ENCODE measurements around the gene GALNT8. TPM values are rescaled to one million over a fixed set of nuclear protein-coding genes. Genes with fewer than 3 reads are reported as not detected.
A peak's percentile ranks its signal among the peaks of the same experiment; 100 is the strongest.
"Not testable (repeated sequence)": the region's sequence is repeated elsewhere in the genome, so short reads cannot be mapped to it uniquely, and the experiment has no call there.

Gene GALNT8
- polyA plus RNA-seq, 10 donors, result 4.1 to 5.8 (median 5.0) TPM

DNA sequence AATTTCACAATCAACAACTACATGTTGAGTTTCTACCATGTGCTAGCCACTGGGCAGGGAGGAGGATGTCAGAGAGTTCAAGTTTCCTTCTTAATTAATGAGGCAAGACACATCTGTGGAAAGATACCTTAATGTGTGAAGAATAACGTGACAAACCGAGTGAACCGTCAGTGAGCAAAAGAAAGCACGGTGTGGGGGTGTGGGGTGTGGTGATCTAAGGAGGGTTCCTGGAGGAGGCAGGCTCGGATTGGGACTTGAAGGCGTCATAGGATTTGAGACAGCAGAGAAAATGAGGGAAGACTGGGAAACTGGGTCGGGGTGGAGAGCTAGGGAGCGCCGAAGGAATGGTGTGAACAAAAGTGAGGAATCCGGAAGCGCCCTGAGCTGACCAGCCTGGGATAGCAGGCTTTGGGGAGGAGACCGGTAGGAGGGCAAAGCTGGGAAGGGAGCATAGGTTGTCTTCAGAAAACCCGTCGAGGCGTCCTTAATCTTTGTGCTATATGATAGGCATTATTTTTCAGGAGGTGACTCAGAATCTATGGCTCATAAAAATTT is 22.3 kb downstream of the GALNT8 start:
- DNase-seq, result no peak

DNA sequence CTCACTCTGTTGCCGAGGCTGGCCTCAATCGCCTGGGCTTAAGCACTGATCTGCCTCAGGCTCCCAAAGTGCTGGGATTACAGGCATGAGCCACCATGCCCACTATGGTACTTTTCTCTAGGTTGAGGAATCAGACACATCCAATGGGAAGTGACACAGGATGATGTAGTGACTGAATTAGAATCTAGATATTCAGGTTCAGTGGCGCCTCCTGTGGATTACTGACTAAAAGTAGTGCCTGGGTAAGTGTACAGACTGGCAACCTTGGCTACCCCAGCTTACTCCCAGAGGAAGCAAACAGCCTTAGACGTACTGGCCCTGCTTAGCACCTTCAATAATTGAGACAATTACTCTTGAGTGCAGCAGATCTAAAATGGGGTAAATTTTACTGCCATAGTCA is 22.8 kb downstream of the GALNT8 start:
- DNase-seq, result no peak

DNA sequence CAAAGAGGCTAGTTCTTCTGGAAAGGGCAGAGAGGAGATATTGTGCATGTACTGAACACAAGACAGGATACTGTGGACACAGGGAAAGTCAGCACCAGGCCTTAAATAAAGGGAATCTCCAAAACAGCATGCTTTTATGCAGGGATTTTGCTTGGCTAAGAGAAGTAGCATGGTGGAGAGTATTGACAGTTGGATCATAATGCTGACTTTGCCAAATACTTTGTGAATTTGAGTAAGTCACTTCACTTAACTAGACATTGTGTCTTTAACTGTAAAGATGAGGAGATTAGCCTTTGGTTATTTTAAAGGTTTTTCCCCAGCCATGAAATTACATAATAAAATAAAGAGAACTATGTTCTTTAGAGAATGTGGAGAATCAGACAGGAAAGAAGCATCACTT is 24.5 kb downstream of the GALNT8 start:
- DNase-seq, result no peak

DNA sequence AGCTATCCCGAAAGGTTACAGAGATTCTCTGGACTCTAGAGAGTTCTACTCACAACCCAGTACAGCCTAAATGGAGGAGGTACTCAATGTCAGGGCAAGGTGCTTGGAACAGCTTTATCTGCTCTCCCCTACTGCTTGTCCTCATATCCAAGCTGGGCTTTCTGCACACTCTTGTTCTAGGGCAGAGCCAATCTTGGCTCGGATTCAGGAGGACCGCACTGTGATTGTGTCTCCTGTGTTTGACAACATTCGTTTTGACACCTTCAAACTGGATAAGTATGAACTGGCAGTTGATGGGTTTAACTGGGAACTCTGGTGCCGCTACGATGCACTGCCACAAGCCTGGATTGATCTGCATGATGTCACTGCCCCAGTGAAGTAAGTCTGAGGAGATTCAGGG is 25.0 kb downstream of the GALNT8 start:
- no peak for DNase-seq

DNA sequence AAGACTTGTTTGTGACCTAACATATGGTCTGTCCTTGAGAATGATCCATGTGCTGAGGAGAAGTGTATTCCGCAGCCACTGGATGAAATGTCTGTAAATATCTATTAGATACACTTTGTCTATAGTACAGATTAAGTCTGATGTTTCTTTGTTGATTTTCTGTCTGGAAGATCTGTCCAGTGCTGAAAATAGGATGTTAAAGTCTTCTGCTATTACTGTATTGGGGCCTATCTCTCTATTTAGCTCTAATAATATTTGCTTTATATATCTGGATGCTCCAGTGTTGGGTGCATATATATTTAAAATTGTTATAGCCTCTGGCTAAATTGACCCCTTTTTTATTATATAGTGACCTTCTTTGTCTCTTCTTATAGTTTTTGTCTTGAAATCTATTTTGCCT is 31.5 kb downstream of the GALNT8 start:
- DNase-seq, result not testable (repeated sequence)

DNA sequence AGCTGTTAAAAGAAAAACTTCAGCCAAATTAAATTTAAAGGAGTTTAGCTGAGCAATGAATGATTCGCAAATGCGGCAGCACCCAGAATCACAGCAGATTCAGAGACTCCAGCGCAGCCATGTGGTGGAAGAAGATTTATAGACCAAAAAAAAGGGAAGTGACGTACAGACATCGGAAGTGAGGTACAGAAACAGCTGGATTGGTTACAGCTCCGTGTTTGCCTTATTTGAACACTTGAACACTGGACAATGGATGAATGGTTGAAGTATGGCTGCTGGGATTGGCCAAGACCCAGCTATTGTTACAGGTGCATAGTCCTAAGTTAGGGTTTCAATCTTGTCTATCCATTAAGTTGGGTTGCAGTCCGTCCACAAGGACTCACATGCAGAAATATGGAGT is 42.6 kb downstream of the GALNT8 start:
- no peak for DNase-seq

DNA sequence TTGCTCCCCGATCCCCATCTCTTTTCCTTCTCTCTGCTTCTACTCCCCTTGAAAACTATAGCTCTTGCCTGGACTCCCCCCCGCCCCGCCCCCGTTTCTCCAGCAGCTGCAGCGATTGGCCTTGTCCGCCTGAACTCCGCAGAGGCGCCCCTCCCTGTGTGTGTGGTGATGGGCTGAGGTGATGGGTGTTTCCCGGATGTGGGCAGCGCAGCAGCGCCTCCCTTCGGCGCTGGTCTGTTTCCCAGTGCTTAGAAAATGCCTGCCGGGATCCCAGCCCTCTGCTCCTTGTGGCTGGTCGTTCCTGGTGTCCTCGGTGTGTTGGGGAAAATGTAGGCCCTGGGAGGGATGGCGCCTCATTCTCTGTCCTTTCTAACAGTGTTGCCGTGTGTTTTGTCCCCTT is 43.3 kb downstream of the GALNT8 start:
- DNase-seq, result peak in 2 of 3 donors; percentile 34 to 61

DNA sequence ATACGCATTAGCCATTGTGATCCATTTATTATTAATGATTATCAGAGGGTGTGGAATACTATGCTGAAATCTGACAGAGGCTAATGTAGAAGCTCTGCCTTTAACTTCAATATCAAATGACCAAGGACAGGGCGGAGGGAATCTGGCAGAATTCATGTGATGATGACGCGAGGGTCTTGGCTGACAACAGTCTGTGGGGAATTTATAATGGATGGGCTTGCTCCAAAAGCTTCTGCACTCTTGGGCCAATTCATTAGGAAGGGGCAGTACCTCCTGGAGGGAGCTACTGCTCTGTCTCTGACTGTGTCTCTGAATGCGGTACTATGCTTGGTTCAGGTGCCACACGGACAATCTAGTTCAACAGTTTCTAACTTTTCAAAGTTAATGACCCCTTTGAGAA is 46.2 kb downstream of the GALNT8 start:
- peak; percentile 59 to 86 (median 73) for DNase-seq

DNA sequence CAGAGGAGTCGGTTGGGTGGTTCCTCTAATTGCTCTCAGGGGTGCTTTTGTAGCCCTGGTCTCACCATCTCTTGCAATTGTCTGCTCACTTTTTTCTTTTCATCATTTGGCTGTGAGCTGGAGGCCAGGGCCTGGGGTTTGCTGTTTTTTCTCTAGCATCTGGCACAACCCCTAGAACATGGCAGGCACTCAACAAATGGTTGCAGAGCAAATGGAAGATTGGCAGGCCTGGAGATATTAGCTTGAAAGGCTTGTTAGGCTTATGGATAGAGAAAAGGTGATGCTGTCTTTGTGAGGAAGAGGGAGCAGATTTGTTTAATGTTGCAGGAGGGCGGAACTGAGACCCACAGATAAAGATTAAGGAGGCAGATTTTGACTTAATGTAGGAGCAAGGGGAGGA is 47.0 kb downstream of the GALNT8 start:
- DNase-seq, result peak in 1 of 3 donors; percentile 34

DNA sequence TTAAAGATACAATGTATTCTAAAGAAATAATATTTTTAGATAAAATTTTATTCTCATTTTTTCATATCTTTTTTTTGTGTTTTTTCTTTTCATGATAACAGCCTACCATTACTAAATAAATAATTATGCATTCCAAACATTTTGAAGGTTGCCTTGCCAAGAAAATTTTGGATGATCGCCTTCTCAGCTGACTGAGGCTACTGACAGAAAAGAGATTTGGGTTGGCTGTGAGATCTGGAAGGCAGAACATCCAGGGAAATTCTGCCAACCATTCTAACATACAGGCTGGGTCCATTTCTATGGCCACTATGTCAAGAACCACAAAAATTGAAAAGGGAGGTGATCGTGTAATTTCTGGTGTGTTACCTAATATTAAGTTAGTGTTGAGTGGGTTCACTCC is 48.1 kb downstream of the GALNT8 start:
- peak in 2 of 3 donors; percentile 27 to 51 for DNase-seq

DNA sequence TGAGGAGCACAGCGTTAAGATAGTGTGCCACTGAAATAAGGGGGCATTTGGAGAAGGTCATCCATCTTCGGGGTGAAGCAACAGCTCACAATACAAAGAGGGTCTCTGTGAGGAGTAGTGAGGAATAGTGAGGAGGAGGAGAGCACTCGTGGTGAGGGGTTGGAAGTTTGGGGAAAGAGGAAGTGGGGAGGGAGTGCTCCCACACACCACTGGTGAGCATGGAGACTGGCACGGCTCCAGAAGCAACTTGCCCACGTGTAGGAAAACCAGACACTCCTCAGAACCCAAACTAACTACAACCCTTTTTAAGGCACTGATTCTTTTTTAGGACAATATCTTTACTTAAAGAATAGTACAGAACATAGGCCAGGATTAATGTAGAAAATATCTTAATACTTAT is 48.9 kb downstream of the GALNT8 start:
- no peak for DNase-seq

DNA sequence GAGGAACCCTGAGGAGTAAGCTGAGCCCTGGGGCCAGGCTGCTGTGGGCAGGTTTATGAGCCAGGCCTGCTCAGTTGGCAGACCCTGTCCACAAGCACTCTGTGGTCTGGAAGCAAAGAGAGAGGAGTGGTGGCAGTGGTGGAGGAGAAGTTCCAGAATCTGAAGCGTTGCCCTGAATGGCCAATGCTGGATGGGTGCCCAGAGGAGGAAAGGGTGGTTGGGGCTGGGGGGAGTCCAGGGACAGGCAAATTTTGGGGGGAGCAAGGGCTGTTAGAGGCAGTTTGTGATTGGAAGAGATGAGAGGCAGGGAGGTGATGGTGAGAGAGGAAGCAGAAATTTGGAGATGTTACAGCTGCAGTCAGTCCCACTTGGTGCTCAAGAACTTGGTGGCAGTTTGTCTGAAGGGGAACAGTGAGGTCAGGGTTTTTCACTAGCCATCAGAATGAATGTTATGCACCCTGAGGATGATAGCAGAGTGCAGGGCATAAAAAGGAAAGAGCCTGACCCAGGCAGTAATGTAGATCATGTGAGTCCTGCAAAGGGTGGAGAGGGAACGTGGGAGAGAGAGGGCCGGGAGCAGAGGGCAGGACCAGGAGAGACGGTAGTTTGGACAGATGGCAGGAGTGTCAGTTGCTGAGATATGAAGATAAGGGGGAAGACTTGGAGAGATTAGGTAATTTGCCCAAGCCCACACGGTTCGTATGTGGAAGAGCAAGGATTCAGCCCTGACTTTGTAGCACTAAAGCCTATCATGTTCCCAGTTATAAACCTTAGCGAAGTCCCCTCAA is 51.2 kb downstream of the GALNT8 start:
- DNase-seq, result no peak

DNA sequence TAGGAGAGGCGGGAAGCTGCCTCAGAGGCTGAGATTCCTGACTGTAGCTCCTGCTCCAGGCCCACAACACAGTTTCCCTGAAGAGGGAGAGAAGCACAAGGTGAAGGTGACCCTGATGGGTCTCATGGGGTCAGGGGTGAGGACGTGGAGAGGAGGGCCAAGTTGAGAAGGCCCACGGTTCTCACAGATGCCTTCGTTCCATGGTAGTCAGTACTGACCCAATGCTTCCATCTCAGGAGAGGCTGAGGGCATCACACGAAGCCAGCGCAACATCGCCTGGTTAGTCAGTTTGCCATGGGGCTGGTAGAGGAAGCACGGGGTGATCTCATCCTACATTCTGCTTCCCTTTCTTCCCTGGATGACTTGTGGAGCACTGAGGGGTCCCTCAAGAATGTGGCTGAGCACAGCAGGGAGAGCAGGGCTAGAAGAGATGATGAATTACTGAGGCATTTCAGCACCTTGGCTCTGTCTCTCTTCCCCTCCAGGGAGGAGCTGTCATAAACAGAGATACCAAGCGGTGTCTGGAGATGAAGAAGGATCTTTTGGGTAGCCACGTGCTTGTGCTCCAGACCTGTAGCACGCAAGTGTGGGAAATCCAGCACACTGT is 51.9 kb downstream of the GALNT8 start:
- no peak for DNase-seq

DNA sequence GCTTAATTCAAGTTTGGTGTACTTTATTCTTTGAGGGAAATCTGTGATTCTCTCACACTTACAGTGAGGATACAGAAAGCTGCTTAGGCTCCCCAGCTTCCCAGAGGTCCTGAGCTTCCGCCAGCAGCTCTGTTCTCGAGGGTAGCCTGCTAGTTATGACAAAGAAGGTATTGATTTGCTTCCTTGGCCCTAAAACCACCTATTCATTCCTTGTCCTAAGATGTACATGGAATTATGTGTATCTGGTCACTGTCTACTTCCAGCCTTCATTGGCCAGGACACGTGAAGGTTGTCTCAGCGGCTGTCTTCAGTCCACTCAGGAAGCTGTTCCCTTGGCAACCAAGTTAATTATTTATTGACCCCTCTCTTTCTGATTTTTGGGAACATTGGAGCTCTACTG is 55.7 kb downstream of the GALNT8 start:
- no peak for DNase-seq

DNA sequence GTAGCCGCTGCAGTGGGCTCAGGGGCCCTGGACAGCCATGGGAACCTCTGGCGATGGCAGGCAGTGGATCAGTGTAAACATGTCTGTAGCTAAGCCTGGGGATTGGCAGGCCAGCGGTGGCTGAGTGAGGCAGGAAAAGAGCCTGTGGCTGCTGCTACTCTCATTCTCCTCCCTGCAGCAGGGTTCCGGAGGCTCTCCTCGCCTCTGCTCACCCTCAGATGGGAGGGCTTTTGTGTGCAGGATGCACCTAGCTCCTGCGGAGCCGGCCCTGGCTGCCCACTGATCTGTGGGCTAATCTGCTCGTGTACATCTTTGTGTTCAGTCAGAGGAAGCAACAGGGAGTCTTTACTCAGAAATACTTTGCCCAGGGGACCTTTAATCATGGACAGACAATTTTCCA is 59.5 kb downstream of the GALNT8 start:
- no peak for DNase-seq

DNA sequence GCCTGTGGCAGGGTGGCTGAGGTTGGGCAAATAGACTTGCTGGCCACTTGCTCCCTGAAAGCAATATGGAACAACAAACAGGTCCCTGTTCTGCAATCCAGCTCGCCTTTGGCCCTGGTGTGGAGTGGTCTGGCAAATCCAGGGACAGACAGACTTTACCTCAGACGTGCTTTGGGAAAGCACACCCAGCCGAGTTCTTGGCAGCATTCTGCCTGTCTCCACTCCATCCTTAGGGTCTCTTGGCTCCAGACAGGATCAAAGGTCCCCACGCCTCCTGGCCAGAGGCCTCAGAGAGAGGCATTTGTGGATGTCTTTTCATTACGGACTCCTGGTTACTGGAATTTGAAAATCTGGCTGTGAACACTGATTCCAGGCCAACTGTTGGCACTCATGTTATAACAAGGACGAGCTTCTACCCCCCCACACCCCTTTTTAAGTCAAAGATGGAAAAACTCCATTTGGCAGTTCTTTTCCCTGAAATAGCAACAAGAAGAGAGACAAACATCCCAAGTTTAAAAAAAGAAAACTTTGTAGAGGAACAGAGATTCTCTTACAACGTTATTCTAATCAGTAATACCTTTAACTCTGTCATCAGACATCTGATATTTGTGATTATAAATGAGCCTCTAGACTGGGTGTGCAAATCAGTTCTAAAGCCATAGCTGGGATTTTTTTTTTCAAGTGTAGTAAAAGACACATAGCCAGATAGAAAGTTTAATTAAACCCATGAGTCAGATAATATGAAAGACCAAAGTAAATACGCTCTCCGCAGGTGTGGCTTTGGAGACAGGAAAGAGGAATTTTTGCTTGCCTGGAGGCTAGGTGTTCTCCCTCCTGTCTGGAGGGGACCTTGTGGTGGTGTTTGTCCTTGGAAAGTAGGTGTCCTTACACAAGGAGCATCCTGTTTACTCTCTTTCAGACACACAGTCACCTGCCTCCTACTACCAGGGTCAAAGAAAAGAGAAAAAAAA is 60.7 kb downstream of the GALNT8 start:
- peak in 2 of 3 donors; percentile 39 to 41 for DNase-seq

DNA sequence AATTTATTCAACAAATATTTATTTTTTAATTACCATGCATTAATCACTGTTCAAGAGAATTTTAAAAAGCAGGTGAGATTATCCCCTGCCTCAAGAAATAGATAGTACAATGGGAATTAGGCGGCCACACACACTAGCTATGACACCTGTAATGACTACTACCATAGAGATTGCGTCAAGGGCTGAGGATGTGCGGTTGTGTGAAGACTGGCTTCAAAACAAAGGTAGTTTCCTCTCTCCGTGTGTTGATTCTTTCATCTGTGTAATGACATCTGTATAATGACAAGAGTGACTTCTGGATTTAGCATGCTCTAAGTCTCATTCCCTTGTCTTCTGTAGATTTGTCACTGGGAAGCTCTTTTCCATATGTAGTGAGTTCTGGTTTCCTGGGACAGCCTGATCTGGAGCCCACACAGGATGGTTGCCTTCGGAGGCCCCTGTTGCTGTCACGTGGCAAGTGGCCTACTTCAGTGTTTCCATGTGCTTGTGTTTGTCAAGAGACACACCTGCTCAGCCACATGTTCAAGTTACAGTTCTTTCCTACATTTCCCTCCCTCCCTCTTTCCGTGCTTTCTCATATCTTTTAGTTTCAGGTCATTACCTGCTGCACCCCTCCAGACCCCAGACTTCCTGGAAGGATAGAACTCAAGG is 64.3 kb downstream of the GALNT8 start:
- no peak for DNase-seq

DNA sequence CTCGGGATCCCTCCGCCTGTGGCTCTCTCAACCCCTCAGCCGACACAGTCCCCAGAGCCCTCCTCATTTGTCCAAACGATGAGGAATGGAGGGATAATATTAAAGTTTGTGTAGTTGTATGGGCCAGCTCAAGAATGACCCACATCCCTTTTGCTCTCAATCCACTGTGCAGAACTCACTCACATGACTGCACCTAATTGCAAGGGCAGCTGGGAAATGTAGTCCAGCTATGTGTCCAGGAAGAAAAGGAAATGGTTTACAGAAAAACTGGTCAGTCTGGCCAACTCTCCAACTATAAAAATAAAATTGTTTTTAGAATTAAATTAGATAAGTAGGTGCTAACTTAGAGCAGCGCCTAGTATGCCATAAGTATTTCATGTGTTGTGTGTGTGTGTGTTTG is 66.6 kb downstream of the GALNT8 start:
- DNase-seq, result no peak

DNA sequence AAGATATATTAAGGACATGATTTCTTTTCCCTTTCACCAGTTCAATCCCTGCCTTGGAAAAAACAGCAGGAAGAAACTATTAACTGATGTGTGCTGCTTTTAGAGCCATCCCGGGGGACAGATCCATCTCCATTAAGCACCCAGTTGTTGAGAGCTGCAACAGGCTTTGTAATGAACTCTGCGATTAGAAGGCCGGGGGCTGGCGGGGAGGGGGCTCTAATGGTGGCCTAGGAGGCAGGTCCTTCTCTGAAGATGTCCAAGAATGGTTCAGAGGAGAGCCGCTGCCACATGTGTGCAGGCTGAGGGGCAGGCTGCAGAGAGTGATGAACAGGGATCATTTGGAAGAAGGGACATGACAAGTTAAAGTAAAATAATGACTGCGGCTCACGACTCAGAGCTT is 67.8 kb downstream of the GALNT8 start:
- DNase-seq, result no peak

DNA sequence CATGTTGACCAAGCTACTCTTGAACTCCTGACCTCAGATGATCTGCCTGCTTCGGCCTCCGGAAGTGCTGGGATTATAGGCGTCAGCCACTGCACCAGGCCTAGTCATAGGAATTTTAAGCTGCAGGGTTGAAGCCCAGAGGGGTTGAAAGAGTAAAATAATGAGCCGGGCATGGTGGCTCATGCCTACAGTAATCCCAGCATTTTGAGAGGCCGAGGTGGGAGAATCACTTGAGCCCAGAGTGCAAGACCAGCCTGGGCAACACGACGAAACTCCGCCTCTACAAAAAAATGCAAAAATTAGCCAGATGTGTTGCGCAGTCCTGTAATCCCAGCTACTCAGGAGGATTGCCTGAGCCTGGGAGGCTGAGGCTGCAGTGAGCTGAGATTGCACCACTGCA is 69.6 kb downstream of the GALNT8 start:
- no peak for DNase-seq

DNA sequence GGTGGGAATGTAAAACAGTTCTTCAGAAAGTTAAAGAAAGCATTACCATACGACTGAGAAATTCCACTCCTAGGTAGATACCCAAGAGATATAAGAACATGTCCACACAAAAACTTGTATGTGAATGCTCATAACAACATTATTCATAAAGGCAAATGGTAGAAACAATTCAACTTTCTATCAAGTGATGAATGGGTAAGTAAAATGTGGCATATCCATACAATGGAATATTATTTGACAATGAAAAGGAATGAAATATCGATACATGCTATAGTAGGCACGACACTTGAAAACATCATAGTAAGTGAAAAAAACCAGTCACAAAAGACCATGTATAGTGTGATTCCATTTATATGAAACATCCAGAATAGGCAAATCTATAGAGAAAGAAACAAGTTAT is 71.3 kb downstream of the GALNT8 start:
- DNase-seq, result no peak

DNA sequence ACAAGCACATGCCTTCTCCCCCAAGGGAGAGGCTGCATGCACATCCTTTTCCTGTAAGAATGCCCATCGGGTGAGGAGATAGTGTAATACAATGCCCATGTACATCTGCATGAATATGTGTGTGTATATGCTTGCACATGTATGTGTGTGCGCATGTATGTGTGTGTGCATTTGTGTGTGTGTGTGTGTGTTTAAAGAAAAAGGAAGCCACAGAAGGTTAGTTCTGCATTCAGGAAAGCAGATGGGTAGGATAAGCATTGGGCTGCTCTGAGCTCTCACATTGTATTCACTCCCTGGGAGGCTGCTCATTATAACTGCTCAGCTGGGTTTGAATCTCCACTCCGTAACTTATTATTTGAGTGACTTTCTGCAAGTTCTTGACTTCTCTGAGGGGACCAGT is 74.3 kb downstream of the GALNT8 start:
- DNase-seq, result no peak

All from muscle of back (tissue), 11 donors.